GM18502 (cell line): ENCODE results near the gene SLC2A8.

Source experiments
- ATAC-seq: cut with Tn5 transposase; IDR thresholded peaks from one replicate; pipeline ENCODE4 v1.9.1; 2021; ENCODE audit warnings: mild to moderate bottlenecking; ENCODE audit not compliant: unreplicated experiment, poor library complexity

The SLC2A8 gene

GRCh38 chr9:127370672-127371648 lies 26.0 kb upstream of the SLC2A8 start:
- no peak for ATAC-seq

- no peak for ATAC-seq
Measured at GRCh38 chr9:127380479-127380878, 16.5 kb upstream of the SLC2A8 start.

- no peak for ATAC-seq
Measured at GRCh38 chr9:127382541-127382940, 14.4 kb upstream of the SLC2A8 start.

- no peak for ATAC-seq
Measured at GRCh38 chr9:127384016-127384730, 12.8 kb upstream of the SLC2A8 start.

- ATAC-seq, result no peak
Measured at GRCh38 chr9:127384901-127385300, 12.1 kb upstream of the SLC2A8 start.

GRCh38 chr9:127386249-127386648 lies 10.7 kb upstream of the SLC2A8 start:
- no peak for ATAC-seq

GRCh38 chr9:127386981-127387380 lies 10.0 kb upstream of the SLC2A8 start:
- no peak for ATAC-seq

- ATAC-seq, result peak; percentile 79
Measured at GRCh38 chr9:127388037-127388855, 8.7 kb upstream of the SLC2A8 start.

GRCh38 chr9:127388856-127389238 lies 8.1 kb upstream of the SLC2A8 start:
- ATAC-seq, result no peak

- no peak for ATAC-seq
Measured at GRCh38 chr9:127389381-127390247, 7.4 kb upstream of the SLC2A8 start.

GRCh38 chr9:127390248-127390545 lies 6.8 kb upstream of the SLC2A8 start:
- ATAC-seq, result no peak

- ATAC-seq, result no peak
Measured at GRCh38 chr9:127390563-127390962, 6.4 kb upstream of the SLC2A8 start.

GRCh38 chr9:127392166-127392565 lies 4.8 kb upstream of the SLC2A8 start:
- no peak for ATAC-seq

GRCh38 chr9:127392976-127393375 lies 4.0 kb upstream of the SLC2A8 start:
- no peak for ATAC-seq

GRCh38 chr9:127393645-127394044 lies 3.3 kb upstream of the SLC2A8 start:
- ATAC-seq, result no peak

- no peak for ATAC-seq
Measured at GRCh38 chr9:127395497-127396252, 1.3 kb upstream of the SLC2A8 start.

GRCh38 chr9:127396253-127396807 lies 639 bp upstream of the SLC2A8 start:
- ATAC-seq, result no peak

- ATAC-seq, result no peak
Measured at GRCh38 chr9:127397646-127398274, 791 bp downstream of the SLC2A8 start.
